ENCODE data around the gene FAM83E.

The FAM83E gene

DNA sequence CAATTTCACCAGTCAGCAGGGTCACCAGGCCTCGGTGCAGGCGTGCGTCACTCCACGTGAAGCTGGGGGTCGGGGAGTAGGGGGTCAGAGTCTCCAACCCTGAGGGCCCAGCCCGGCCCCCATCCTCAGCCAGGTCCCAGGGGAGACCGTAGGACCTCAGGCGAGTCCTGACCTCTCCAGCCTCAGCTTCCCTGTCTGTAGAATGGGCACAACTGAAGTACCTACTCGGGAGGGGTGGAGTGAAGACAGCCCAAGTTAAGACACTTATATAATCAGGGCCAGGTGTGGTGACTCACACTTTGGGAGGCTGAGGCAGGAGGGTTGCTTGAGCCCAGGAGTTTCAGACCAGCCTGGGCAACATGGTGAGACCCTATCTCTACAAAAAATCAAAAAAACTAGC lies 11.0 kb downstream of the FAM83E start:
- TF ChIP-seq, protein P1, sequence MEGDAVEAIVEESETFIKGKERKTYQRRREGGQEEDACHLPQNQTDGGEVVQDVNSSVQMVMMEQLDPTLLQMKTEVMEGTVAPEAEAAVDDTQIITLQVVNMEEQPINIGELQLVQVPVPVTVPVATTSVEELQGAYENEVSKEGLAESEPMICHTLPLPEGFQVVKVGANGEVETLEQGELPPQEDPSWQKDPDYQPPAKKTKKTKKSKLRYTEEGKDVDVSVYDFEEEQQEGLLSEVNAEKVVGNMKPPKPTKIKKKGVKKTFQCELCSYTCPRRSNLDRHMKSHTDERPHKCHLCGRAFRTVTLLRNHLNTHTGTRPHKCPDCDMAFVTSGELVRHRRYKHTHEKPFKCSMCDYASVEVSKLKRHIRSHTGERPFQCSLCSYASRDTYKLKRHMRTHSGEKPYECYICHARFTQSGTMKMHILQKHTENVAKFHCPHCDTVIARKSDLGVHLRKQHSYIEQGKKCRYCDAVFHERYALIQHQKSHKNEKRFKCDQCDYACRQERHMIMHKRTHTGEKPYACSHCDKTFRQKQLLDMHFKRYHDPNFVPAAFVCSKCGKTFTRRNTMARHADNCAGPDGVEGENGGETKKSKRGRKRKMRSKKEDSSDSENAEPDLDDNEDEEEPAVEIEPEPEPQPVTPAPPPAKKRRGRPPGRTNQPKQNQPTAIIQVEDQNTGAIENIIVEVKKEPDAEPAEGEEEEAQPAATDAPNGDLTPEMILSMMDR (IDR thresholded peaks at IDR 0.05; ENCODE audit: low read depth, low read length), result no peak
- DNase-seq (ENCODE audit: extremely low read depth, low read depth), result no peak

DNA sequence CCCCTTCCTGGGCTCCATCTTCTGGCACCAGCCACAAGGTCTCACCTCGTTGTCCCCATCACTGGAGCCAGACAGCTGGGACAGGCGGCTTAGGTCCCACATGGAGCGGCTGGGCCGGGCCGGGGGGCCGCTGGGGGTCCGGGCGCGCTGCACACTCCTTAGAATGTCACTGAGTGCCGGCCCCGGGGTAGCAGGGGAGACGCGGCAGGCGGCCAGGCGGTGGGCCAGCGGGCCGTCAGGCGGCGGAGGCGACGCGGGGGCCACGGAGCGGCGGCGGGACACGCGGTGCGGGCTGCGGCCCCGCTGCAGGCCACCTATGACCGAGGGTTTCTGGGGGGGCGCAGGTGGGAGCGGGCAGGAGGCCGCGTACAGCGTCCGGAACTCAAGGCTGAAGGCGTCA lies 11.4 kb downstream of the FAM83E start:
- TF ChIP-seq, protein P1 (IDR thresholded peaks at IDR 0.05; ENCODE audit: low read depth, low read length), result no peak
- no peak for DNase-seq (ENCODE audit: extremely low read depth, low read depth)

DNA sequence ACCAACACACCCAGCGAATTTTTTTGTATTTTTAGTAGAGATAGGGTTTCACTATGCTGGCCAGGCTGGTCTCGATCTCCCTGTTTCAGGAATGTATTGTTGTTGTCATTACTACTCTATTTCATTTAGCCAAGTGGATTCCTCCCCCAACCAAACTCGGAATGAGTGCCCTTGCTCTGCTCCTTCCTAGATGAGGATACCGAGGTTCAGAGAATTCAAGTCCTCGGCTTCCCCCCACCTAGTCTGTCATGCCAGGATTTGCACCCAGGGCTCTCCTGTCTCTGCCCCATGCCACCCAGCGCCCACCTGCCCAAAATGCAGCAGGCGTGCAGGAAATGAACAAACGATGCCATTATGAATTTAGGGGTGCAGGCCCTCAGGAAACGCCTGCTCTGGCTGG lies 11.9 kb downstream of the FAM83E start:
- DNase-seq (ENCODE audit: extremely low read depth, low read depth), result no peak
- TF ChIP-seq, protein P1 (IDR thresholded peaks at IDR 0.05; ENCODE audit: low read depth, low read length), result no peak

DNA sequence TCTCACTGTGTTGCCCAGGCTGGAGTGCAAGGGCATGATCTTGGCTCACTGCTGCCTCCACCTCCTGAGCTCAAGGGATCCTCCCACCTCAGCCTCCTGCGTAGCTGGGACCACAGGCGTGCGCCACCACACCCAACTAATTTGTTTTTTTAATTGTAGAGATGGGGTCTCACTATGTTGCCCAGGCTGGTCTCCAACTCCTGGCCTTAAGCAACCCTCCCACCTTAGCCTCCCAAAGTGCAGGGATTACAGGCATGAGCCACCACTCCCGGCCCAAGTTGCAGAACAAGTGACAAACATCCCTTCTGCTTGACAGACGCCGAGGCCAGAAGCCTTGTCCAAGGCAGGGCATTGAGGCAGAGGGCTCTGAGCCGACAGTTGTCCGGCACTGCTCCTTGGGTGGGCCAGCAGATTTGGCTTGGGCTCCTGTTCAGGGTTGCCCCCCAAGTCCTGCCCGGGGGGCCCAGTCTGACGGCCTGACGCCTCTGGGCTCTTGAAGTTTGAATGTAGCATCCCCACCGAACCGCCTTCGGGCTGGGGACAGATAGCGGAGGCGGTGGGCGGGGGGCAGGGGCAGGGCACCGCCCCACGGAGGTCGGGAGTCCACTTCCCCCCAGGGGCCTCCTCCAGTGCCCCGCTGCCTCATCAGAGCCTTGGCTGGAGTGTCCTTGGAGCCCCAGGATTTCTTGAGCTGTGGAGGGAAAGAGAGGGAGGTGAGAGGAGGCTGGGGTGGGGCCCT lies 14.0 kb downstream of the FAM83E start:
- DNase-seq (ENCODE audit: extremely low read depth, low read depth), result no peak
- TF ChIP-seq, protein P1 (IDR thresholded peaks at IDR 0.05; ENCODE audit: low read depth, low read length), result no peak

DNA sequence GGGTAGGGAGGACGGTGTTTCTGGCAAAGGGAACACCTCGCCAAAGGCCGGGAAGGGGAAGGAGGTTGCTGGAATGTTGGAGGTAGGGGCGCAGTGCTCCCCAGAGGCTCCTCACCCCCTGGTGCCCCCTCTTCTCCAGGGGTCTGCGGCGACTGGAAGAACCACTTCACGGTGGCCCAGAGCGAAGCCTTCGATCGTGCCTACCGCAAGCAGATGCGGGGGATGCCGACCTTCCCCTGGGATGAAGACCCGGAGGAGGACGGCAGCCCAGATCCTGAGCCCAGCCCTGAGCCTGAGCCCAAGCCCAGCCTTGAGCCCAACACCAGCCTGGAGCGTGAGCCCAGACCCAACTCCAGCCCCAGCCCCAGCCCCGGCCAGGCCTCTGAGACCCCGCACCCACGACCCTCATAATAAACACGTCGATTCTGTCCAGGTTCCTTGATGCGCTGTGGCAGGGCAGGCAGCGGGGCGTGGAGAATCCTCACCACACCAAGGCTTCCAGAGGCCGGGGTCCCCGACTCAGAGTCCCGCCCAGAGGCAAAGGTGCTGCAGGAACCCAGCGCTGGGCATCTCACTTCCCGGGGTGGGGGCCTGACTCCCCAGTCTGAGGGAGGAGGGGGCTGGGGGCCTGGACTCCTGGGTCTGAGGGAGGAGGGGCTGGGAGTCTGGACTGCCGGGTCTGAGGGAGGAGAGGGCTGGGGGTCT lies 15.7 kb downstream of the FAM83E start:
- DNase-seq (ENCODE audit: extremely low read depth, low read depth), result no peak
- TF ChIP-seq, protein P1 (IDR thresholded peaks at IDR 0.05; ENCODE audit: low read depth, low read length), result no peak

DNA sequence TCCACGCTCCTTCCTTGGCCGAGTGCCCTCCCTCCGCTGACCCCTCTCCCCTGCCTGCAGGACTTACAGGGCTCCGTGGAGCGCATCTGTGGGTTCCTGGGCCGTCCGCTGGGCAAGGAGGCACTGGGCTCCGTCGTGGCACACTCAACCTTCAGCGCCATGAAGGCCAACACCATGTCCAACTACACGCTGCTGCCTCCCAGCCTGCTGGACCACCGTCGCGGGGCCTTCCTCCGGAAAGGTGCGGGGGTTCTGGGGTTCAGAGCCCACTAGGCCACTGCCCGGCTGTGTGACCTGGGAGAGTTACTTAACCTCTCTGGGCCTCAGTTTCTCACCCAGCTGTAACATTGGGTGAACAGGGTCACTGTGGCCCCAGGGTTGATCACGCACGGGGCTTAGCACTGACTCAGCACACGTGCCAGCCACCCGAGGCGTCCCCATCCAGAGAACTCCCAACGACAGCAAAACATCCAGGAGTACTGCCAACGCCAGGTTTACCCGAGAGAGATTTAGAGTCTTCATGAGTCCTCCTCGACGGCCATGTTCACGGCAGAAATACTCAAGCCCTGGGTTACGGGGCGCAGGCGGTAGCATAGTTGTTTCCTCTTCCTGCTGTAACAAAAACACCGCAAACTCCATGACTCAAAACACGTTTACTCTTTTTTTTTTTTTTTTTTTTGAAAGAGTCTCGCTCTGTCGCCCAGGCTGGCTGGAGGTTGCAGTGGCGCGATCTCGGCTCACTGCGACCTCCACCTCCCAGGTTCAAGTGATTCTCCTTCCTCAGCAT lies 18.0 kb downstream of the FAM83E start:
- DNase-seq (ENCODE audit: extremely low read depth, low read depth), result no peak

More for the DNA sequence above, 18.0 kb downstream of the FAM83E start:
- TF ChIP-seq, protein P1 (IDR thresholded peaks at IDR 0.05; ENCODE audit: low read depth, low read length), result no peak
